ENCODE results near the gene TANC1.

Gene TANC1

GRCh38 chr2:159169187-159169586 lies 200.7 kb downstream of the TANC1 start:
- H3K4me3 Mint-ChIP-seq = no peak overlapping the region
- no peaks in the 10 kb centered on the region for H3K36me3 Mint-ChIP-seq (ENCODE audit: low read depth)
- H3K9me3 Mint-ChIP-seq = no peaks in the 10 kb centered on the region
- H3K27me3 Mint-ChIP-seq (ENCODE audit: low read depth) = no peaks in the 10 kb centered on the region
- no peaks in the 10 kb centered on the region for H3K4me1 Mint-ChIP-seq (ENCODE audit: low read depth)
- no peak overlapping the region for H3K27ac Mint-ChIP-seq

- H3K36me3 Mint-ChIP-seq (ENCODE audit: low read depth) = no peaks in the 10 kb centered on the region
- H3K27me3 Mint-ChIP-seq (ENCODE audit: low read depth) = no peaks in the 10 kb centered on the region
- no peak overlapping the region for H3K27ac Mint-ChIP-seq
- H3K4me3 Mint-ChIP-seq = no peak overlapping the region
- no peaks in the 10 kb centered on the region for H3K4me1 Mint-ChIP-seq (ENCODE audit: low read depth)
- no peaks in the 10 kb centered on the region for H3K9me3 Mint-ChIP-seq
Measured at GRCh38 chr2:159172403-159172802, 204.0 kb downstream of the TANC1 start.

- Mint-ChIP-seq H3K27ac (no peak overlapping the region), H3K4me3 (no peak overlapping the region), H3K9me3 (no peaks in the 10 kb centered on the region), H3K36me3 (ENCODE audit: low read depth) (no peaks in the 10 kb centered on the region), H3K4me1 (ENCODE audit: low read depth) (no peaks in the 10 kb centered on the region), H3K27me3 (ENCODE audit: low read depth) (no peaks in the 10 kb centered on the region)
Measured at GRCh38 chr2:159174759-159175158, 206.3 kb downstream of the TANC1 start.

GRCh38 chr2:159175182-159175581 lies 206.7 kb downstream of the TANC1 start:
- Mint-ChIP-seq H3K27ac (no peak overlapping the region), H3K27me3 (ENCODE audit: low read depth) (no peaks in the 10 kb centered on the region), H3K4me1 (ENCODE audit: low read depth) (no peaks in the 10 kb centered on the region), H3K9me3 (no peaks in the 10 kb centered on the region), H3K4me3 (no peak overlapping the region), H3K36me3 (ENCODE audit: low read depth) (no peaks in the 10 kb centered on the region)

- H3K4me1 Mint-ChIP-seq (ENCODE audit: low read depth) = no peaks in the 10 kb centered on the region
- H3K36me3 Mint-ChIP-seq (ENCODE audit: low read depth) = no peaks in the 10 kb centered on the region
- H3K27ac Mint-ChIP-seq = no peak overlapping the region
Measured at GRCh38 chr2:159175927-159176326, 207.5 kb downstream of the TANC1 start.

GRCh38 chr2:159176555-159176954 lies 208.1 kb downstream of the TANC1 start:
- Mint-ChIP-seq H3K27ac (no peak overlapping the region), H3K4me1 (ENCODE audit: low read depth) (no peaks in the 10 kb centered on the region), H3K36me3 (ENCODE audit: low read depth) (no peaks in the 10 kb centered on the region), H3K4me3 (no peak overlapping the region), H3K27me3 (ENCODE audit: low read depth) (no peaks in the 10 kb centered on the region), H3K9me3 (no peaks in the 10 kb centered on the region)

More at GRCh38 chr2:159175927-159176326, 207.5 kb downstream of the TANC1 start:
- Mint-ChIP-seq H3K4me3 (no peak overlapping the region), H3K27me3 (ENCODE audit: low read depth) (no peaks in the 10 kb centered on the region), H3K9me3 (no peaks in the 10 kb centered on the region)

- Mint-ChIP-seq H3K4me1 (ENCODE audit: low read depth) (no peaks in the 10 kb centered on the region), H3K4me3 (no peak overlapping the region), H3K27ac (no peak overlapping the region), H3K9me3 (no peaks in the 10 kb centered on the region), H3K36me3 (ENCODE audit: low read depth) (no peaks in the 10 kb centered on the region), H3K27me3 (ENCODE audit: low read depth) (no peaks in the 10 kb centered on the region)
Measured at GRCh38 chr2:159177357-159177756, 208.9 kb downstream of the TANC1 start.

- no peak overlapping the region for H3K4me3 Mint-ChIP-seq
- no peak overlapping the region for H3K27ac Mint-ChIP-seq
- no peaks in the 10 kb centered on the region for H3K27me3 Mint-ChIP-seq (ENCODE audit: low read depth)
- no peaks in the 10 kb centered on the region for H3K4me1 Mint-ChIP-seq (ENCODE audit: low read depth)
- no peaks in the 10 kb centered on the region for H3K9me3 Mint-ChIP-seq
- H3K36me3 Mint-ChIP-seq (ENCODE audit: low read depth) = no peaks in the 10 kb centered on the region
Measured at GRCh38 chr2:159177957-159178356, 209.5 kb downstream of the TANC1 start.

- Mint-ChIP-seq H3K4me1 (ENCODE audit: low read depth) (no peaks in the 10 kb centered on the region), H3K36me3 (ENCODE audit: low read depth) (no peaks in the 10 kb centered on the region), H3K4me3 (no peak overlapping the region), H3K27ac (no peak overlapping the region), H3K27me3 (ENCODE audit: low read depth) (no peaks in the 10 kb centered on the region), H3K9me3 (no peaks in the 10 kb centered on the region)
Measured at GRCh38 chr2:159179096-159179495, 210.7 kb downstream of the TANC1 start.

GRCh38 chr2:159179696-159180095 lies 211.3 kb downstream of the TANC1 start:
- Mint-ChIP-seq H3K36me3 (ENCODE audit: low read depth) (no peaks in the 10 kb centered on the region), H3K27ac (no peak overlapping the region), H3K27me3 (ENCODE audit: low read depth) (no peaks in the 10 kb centered on the region), H3K4me3 (no peak overlapping the region), H3K9me3 (no peaks in the 10 kb centered on the region), H3K4me1 (ENCODE audit: low read depth) (no peaks in the 10 kb centered on the region)

GRCh38 chr2:159183346-159183745 lies 214.9 kb downstream of the TANC1 start:
- H3K27ac Mint-ChIP-seq = no peak overlapping the region

GRCh38 chr2:159185401-159186130 lies 217.1 kb downstream of the TANC1 start:
- no peaks in the 10 kb centered on the region for H3K27me3 Mint-ChIP-seq (ENCODE audit: low read depth)
- H3K36me3 Mint-ChIP-seq (ENCODE audit: low read depth) = no peaks in the 10 kb centered on the region
- H3K9me3 Mint-ChIP-seq = no peaks in the 10 kb centered on the region
- no peak overlapping the region for H3K4me3 Mint-ChIP-seq
- no peak overlapping the region for H3K27ac Mint-ChIP-seq
- H3K4me1 Mint-ChIP-seq (ENCODE audit: low read depth) = no peaks in the 10 kb centered on the region

More at GRCh38 chr2:159183346-159183745, 214.9 kb downstream of the TANC1 start:
- H3K36me3 Mint-ChIP-seq (ENCODE audit: low read depth) = no peaks in the 10 kb centered on the region
- no peaks in the 10 kb centered on the region for H3K4me1 Mint-ChIP-seq (ENCODE audit: low read depth)
- H3K9me3 Mint-ChIP-seq = no peaks in the 10 kb centered on the region
- H3K27me3 Mint-ChIP-seq (ENCODE audit: low read depth) = no peaks in the 10 kb centered on the region
- H3K4me3 Mint-ChIP-seq = no peak overlapping the region

- no peaks in the 10 kb centered on the region for H3K4me1 Mint-ChIP-seq (ENCODE audit: low read depth)
- no peaks in the 10 kb centered on the region for H3K36me3 Mint-ChIP-seq (ENCODE audit: low read depth)
- H3K9me3 Mint-ChIP-seq = no peaks in the 10 kb centered on the region
- no peaks in the 10 kb centered on the region for H3K27me3 Mint-ChIP-seq (ENCODE audit: low read depth)
- no peak overlapping the region for H3K27ac Mint-ChIP-seq
- no peak overlapping the region for H3K4me3 Mint-ChIP-seq
Measured at GRCh38 chr2:159186462-159186861, 218.0 kb downstream of the TANC1 start.

- Mint-ChIP-seq H3K4me1 (ENCODE audit: low read depth) (no peaks in the 10 kb centered on the region), H3K4me3 (no peak overlapping the region), H3K9me3 (no peaks in the 10 kb centered on the region), H3K36me3 (ENCODE audit: low read depth) (no peaks in the 10 kb centered on the region), H3K27ac (no peak overlapping the region), H3K27me3 (ENCODE audit: low read depth) (no peaks in the 10 kb centered on the region)
Measured at GRCh38 chr2:159187106-159187505, 218.7 kb downstream of the TANC1 start.

GRCh38 chr2:159188449-159188848 lies 220.0 kb downstream of the TANC1 start:
- no peak overlapping the region for H3K4me3 Mint-ChIP-seq
- no peaks in the 10 kb centered on the region for H3K36me3 Mint-ChIP-seq (ENCODE audit: low read depth)
- H3K27me3 Mint-ChIP-seq (ENCODE audit: low read depth) = no peaks in the 10 kb centered on the region
- no peaks in the 10 kb centered on the region for H3K9me3 Mint-ChIP-seq
- H3K27ac Mint-ChIP-seq = no peak overlapping the region
- no peaks in the 10 kb centered on the region for H3K4me1 Mint-ChIP-seq (ENCODE audit: low read depth)

Data from T-helper 1 cell treated with Interleukin-12 subunit alpha and Interleukin-12 subunit beta and Interleukin-4 antibody, amounts not matched to agents 30 μg/mL and 1 μg/mL, for 36 hours (primary cell).